ENCODE results near the gene IL34. TPM values are rescaled to one million over a fixed set of nuclear protein-coding genes. Genes with fewer than 3 reads are reported as not detected.

Gene IL34
- total and polyA plus RNA-seq, 2 of the 8 experiments (the other 6 are each of a cell fraction or from before 2014, with no cell fraction given): 4.6 to 5.6 TPM

GRCh38 chr16:70657956-70658355, 11.6 kb downstream of the IL34 start:
- H3K27ac ChIP-seq (ENCODE audit: low read depth, low read length): no peak overlapping the region
- no peak overlapping the region for H2BK20ac ChIP-seq (ENCODE audit: low read length)
- H3K9me3 ChIP-seq (ENCODE audit: insufficient read depth in 2 of 2, low read depth in 1 of 2, low read length in 1 of 2): no peaks in the 10 kb centered on the region
- H3K36me3 ChIP-seq (ENCODE audit: control insufficient read depth in 2 of 4, insufficient read depth in 4 of 4, low read length in 3 of 4): no peaks in the 10 kb centered on the region
- ChIA-PET POLR2A (ENCODE audit: partially characterized antibody) (interaction anchor here (0.7 to 3.2 kb wide), 2 partner anchors 21 to 78 kb away, joined by 3 to 9 read pairs; no protein-coding TSS in a partner anchor), CTCF (ENCODE audit: partially characterized antibody) (interaction anchor here (1.2 to 4.4 kb wide), 3 partner anchors 22 to 113 kb away, joined by 5 to 36 read pairs (median 7); no protein-coding TSS in a partner anchor)
- H4K8ac ChIP-seq (ENCODE audit: extremely low read depth, insufficient read depth, low read length): no peak overlapping the region
- H3K79me1 ChIP-seq (ENCODE audit: low read depth, low read length): no peaks in the 10 kb centered on the region
- no peak overlapping the region for H3K56ac ChIP-seq (replicated peaks; ENCODE audit: insufficient read length, low read depth, low read length)
- H4K5ac ChIP-seq (ENCODE audit: insufficient read length, low read depth, low read length): no peak overlapping the region
- peaks cover 0 to 14% (median 7%) of the 10 kb centered on the region in 4 experiments; a peak in 6 of 7 replicates for H3K4me1 ChIP-seq (replicated peaks in 1 of 4; ENCODE audit: control insufficient read depth in 3 of 4, insufficient read depth in 4 of 4, low read length in 3 of 4)
- H3K4me2 ChIP-seq (ENCODE audit: insufficient read depth in 1 of 2, low read depth in 2 of 2, low read length in 2 of 2): no peak overlapping the region
- no peak overlapping the region for H3K18ac ChIP-seq (ENCODE audit: extremely low read depth, low read length)
- H3K4me3 ChIP-seq (ENCODE audit: extremely low read depth in 1 of 4, insufficient read depth in 2 of 4, low read depth in 3 of 4, low read length in 4 of 4): no peak overlapping the region
- no peak overlapping the region for H2BK15ac ChIP-seq (ENCODE audit: low read length)
- no peak overlapping the region for H4K91ac ChIP-seq (replicated peaks; ENCODE audit: insufficient read length, low read length)
- H2AFZ ChIP-seq (ENCODE audit: low read length): no peak overlapping the region
- H3K14ac ChIP-seq (ENCODE audit: insufficient read length): no peak overlapping the region
- H2AK5ac ChIP-seq (ENCODE audit: low read depth, low read length): no peak overlapping the region
- no peak overlapping the region for H2BK12ac ChIP-seq (ENCODE audit: low read depth, low read length)
- H4K20me1 ChIP-seq (replicated peaks in 1 of 2; ENCODE audit: control insufficient read depth in 1 of 2, insufficient read depth in 2 of 2, low read length in 2 of 2): peaks cover 0 to 2% of the 10 kb centered on the region in 2 experiments
- no peak overlapping the region for H2BK120ac ChIP-seq (replicated peaks; ENCODE audit: low read depth, low read length)
- H3K4ac ChIP-seq (replicated peaks; ENCODE audit: insufficient read length, low read depth, low read length): no peak overlapping the region
- no peak overlapping the region for H3K23ac ChIP-seq (ENCODE audit: insufficient read length)
- DNase-seq (ENCODE audit: low read depth in 1 of 2, low spot score in 2 of 2) (no peak), FAIRE-seq (no peak)
- no peaks in the 10 kb centered on the region for H3K79me2 ChIP-seq (ENCODE audit: control insufficient read depth in 1 of 2, insufficient read depth in 2 of 2, low read length in 2 of 2)
- no peak overlapping the region for H2BK5ac ChIP-seq (ENCODE audit: low read depth, low read length)
- no peaks in the 10 kb centered on the region for H3K23me2 ChIP-seq (ENCODE audit: low read depth, low read length)
- no peaks in the 10 kb centered on the region; a peak in 2 of 7 replicates for H3K27me3 ChIP-seq (replicated peaks in 1 of 4; ENCODE audit: control insufficient read depth in 3 of 4, extremely low read depth in 1 of 4, insufficient read depth in 3 of 4, low read length in 3 of 4)
- 90% methylated on average over 7 of the region's 7 CpGs; no CpG with 5 or more reads in 1 of the 2 experiments for WGBS, 2 experiments (ENCODE audit: extremely low coverage in 1 of 2, insufficient coverage in 1 of 2, insufficient read length in 1 of 2, insufficient replicate concordance in 2 of 2, low coverage in 1 of 2, low lambda C conversion rate in 2 of 2, missing lambda C conversion rate in 1 of 2)
- no peak overlapping the region for H3K9ac ChIP-seq (replicated peaks in 1 of 4; ENCODE audit: extremely low read depth in 1 of 4, low read depth in 3 of 4, low read length in 3 of 4)
- TF ChIP-seq KDM4A (IDR thresholded peaks at IDR 0.05; ENCODE audit: low read depth, low read length, severe bottlenecking): no peak
- TF ChIP-seq JUND (IDR thresholded peaks at IDR 0.05; ENCODE audit: low read length): no peak
- no peak for TF ChIP-seq SUZ12 (IDR thresholded peaks at IDR 0.05; ENCODE audit: low read length)
- TF ChIP-seq RXRA (IDR thresholded peaks at IDR 0.05; ENCODE audit: insufficient read depth, low read depth, low read length): no peak

Data from H1 (cell line).